A549 (cell line): Measurements from ENCODE around the gene PPP1R9B.

Experiments
- CBX8 ChIP-seq: fragments of 200-600 bp; sonication (generic); IDR thresholded peaks from 2 replicates; pipeline ENCODE4 v1.6.1; 2016
- CHD2 ChIP-seq: fragments of 150-350 bp; IDR thresholded peaks from 2 replicates; pipeline ENCODE4 v1.6.1; 2014; ENCODE audit warnings: low read length; ENCODE audit not compliant: partially characterized antibody
- EP300 ChIP-seq, 2 experiments: fragments of >200 bp; sonication (Bioruptor Twin); formaldehyde crosslinking; IDR thresholded peaks; 2 replicates in 1 of 2; 3 replicates in 1 of 2; pipeline ENCODE4 v1.6.1; 2016 to 2017
- HMGXB4 ChIP-seq: fragments of 250-450 bp; sonication (Bioruptor Pico); IDR thresholded peaks from 2 replicates; pipeline ENCODE4 v1.5.0; 2021; ENCODE audit warnings: mild to moderate bottlenecking, moderate library complexity, borderline replicate concordance
- MYC ChIP-seq: IDR thresholded peaks from 2 replicates; pipeline ENCODE4 v1.6.1; 2012; ENCODE audit warnings: mild to moderate bottlenecking, inconsistent platforms, low read length, improper control_type of control experiment, borderline replicate concordance
- POLR2A ChIP-seq: IDR thresholded peaks from 2 replicates; pipeline ENCODE4 v1.6.1; 2012; ENCODE audit warnings: mild to moderate bottlenecking, low read length
- POLR2AphosphoS2 ChIP-seq: conservative IDR thresholded peaks from 2 replicates; pipeline ENCODE4 v1.6.1; 2012; ENCODE audit warnings: low read length, improper control_type of control experiment, inconsistent platforms
- RAD21 ChIP-seq, 2 experiments: fragments of >200 bp in 1 of 2; sonication (Bioruptor Twin) in 1 of 2; formaldehyde crosslinking in 1 of 2; IDR thresholded peaks in 1 of 2; conservative IDR thresholded peaks in 1 of 2; 2 replicates in 1 of 2; 3 replicates in 1 of 2; pipeline ENCODE4 v1.6.1; 2012 to 2018; ENCODE audit warnings: inconsistent platforms in 1 of 2
- RNF2 ChIP-seq: fragments of 200-600 bp; sonication (generic); IDR thresholded peaks from 2 replicates; pipeline ENCODE4 v1.6.1; 2016; ENCODE audit warnings: low read depth, mild to moderate bottlenecking, antibody characterized with exemption, moderate library complexity, borderline replicate concordance
- SMC3 ChIP-seq: fragments of >200 bp; sonication (Bioruptor Twin); formaldehyde crosslinking; IDR thresholded peaks from 3 replicates; pipeline ENCODE4 v1.6.1; 2018; ENCODE audit warnings: inconsistent platforms
- TF ChIP-seq, protein P1 (sequence below): fragments of 450-650 bp; IDR thresholded peaks from 2 replicates; pipeline ENCODE4 v1.6.1; 2014; ENCODE audit warnings: antibody characterized with exemption
- TF ChIP-seq, protein P2 (sequence below): fragments of >200 bp; sonication (Bioruptor Twin); formaldehyde crosslinking; IDR thresholded peaks from 3 replicates; pipeline ENCODE4 v1.5.1; 2016
- TF ChIP-seq, protein P3 (sequence below): fragments of 200-600 bp; sonication (generic); IDR thresholded peaks from 2 replicates; pipeline ENCODE4 v1.6.1; 2016; ENCODE audit warnings: antibody characterized with exemption, mild to moderate bottlenecking, moderate library complexity
- TF ChIP-seq, protein P4 (sequence below): IDR thresholded peaks from 2 replicates; pipeline ENCODE4 v1.6.1; 2012

DNA sequence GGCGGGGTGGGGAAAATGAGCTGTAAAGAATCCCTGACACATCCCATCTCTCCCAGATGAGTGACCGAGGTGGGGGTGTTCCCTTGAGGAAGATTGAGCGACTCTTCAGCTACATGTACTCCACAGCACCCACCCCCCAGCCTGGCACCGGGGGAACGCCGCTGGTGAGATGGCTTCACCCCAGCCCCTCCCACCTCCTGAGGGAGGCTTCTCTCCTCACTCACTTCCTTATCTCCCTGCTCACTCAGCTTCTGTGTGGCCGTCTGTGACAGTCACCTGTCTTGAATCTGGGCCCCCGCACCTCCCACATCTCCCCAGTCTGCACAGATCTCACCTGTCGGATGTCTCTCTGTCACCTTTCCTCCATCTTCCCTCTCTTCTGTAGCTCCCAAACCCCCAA is 41.9 kb downstream of the PPP1R9B start:
- TF ChIP-seq, protein P1, sequence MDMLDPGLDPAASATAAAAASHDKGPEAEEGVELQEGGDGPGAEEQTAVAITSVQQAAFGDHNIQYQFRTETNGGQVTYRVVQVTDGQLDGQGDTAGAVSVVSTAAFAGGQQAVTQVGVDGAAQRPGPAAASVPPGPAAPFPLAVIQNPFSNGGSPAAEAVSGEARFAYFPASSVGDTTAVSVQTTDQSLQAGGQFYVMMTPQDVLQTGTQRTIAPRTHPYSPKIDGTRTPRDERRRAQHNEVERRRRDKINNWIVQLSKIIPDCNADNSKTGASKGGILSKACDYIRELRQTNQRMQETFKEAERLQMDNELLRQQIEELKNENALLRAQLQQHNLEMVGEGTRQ = no peak
- TF ChIP-seq, protein P2, sequence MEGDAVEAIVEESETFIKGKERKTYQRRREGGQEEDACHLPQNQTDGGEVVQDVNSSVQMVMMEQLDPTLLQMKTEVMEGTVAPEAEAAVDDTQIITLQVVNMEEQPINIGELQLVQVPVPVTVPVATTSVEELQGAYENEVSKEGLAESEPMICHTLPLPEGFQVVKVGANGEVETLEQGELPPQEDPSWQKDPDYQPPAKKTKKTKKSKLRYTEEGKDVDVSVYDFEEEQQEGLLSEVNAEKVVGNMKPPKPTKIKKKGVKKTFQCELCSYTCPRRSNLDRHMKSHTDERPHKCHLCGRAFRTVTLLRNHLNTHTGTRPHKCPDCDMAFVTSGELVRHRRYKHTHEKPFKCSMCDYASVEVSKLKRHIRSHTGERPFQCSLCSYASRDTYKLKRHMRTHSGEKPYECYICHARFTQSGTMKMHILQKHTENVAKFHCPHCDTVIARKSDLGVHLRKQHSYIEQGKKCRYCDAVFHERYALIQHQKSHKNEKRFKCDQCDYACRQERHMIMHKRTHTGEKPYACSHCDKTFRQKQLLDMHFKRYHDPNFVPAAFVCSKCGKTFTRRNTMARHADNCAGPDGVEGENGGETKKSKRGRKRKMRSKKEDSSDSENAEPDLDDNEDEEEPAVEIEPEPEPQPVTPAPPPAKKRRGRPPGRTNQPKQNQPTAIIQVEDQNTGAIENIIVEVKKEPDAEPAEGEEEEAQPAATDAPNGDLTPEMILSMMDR = no peak
- TF ChIP-seq CHD2 (no peak), CBX8 (no peak), POLR2A (no peak), POLR2AphosphoS2 (no peak), RNF2 (no peak), MYC (no peak), SMC3 (no peak), HMGXB4 (CRISPR knock-in tag) (no peak), RAD21 (conservative IDR thresholded peaks at IDR 0.05 in 1 of 2, IDR thresholded peaks at IDR 0.05 in 1 of 2) (no peak), EP300 (IDR thresholded peaks at IDR 0.05) (no peak)
- TF ChIP-seq, protein P3, sequence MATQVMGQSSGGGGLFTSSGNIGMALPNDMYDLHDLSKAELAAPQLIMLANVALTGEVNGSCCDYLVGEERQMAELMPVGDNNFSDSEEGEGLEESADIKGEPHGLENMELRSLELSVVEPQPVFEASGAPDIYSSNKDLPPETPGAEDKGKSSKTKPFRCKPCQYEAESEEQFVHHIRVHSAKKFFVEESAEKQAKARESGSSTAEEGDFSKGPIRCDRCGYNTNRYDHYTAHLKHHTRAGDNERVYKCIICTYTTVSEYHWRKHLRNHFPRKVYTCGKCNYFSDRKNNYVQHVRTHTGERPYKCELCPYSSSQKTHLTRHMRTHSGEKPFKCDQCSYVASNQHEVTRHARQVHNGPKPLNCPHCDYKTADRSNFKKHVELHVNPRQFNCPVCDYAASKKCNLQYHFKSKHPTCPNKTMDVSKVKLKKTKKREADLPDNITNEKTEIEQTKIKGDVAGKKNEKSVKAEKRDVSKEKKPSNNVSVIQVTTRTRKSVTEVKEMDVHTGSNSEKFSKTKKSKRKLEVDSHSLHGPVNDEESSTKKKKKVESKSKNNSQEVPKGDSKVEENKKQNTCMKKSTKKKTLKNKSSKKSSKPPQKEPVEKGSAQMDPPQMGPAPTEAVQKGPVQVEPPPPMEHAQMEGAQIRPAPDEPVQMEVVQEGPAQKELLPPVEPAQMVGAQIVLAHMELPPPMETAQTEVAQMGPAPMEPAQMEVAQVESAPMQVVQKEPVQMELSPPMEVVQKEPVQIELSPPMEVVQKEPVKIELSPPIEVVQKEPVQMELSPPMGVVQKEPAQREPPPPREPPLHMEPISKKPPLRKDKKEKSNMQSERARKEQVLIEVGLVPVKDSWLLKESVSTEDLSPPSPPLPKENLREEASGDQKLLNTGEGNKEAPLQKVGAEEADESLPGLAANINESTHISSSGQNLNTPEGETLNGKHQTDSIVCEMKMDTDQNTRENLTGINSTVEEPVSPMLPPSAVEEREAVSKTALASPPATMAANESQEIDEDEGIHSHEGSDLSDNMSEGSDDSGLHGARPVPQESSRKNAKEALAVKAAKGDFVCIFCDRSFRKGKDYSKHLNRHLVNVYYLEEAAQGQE = no peak
- TF ChIP-seq, protein P4, sequence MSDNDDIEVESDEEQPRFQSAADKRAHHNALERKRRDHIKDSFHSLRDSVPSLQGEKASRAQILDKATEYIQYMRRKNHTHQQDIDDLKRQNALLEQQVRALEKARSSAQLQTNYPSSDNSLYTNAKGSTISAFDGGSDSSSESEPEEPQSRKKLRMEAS = no peak
